ENCODE data around the gene EXT2.

DNA sequence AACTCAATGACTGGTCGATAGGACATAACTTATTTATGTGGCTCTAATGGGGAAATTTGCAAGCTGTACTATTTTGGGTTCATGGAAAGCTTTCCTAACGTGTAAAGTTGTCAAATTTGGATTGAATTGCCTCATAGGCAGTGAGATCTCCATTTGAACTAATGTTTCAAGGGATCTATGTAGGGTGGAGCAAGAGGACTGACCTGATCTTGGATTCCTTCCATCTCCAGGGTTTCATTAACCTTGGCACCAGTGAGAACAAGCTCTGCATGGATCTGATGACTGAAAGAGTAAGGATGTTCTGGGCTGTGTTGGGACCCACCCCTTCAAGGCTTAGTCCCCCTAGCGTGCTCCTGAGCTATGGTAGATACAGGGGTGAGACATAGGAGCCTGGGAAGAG is 45.6 kb upstream of the EXT2 start:
- TF ChIP-seq, protein P1, sequence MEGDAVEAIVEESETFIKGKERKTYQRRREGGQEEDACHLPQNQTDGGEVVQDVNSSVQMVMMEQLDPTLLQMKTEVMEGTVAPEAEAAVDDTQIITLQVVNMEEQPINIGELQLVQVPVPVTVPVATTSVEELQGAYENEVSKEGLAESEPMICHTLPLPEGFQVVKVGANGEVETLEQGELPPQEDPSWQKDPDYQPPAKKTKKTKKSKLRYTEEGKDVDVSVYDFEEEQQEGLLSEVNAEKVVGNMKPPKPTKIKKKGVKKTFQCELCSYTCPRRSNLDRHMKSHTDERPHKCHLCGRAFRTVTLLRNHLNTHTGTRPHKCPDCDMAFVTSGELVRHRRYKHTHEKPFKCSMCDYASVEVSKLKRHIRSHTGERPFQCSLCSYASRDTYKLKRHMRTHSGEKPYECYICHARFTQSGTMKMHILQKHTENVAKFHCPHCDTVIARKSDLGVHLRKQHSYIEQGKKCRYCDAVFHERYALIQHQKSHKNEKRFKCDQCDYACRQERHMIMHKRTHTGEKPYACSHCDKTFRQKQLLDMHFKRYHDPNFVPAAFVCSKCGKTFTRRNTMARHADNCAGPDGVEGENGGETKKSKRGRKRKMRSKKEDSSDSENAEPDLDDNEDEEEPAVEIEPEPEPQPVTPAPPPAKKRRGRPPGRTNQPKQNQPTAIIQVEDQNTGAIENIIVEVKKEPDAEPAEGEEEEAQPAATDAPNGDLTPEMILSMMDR (IDR thresholded peaks at IDR 0.05 in 2 of 3, conservative IDR thresholded peaks at IDR 0.05 in 1 of 3; ENCODE audit: borderline replicate concordance in 1 of 3, insufficient read depth in 1 of 3, low read depth in 2 of 3, low read length in 2 of 3), result no peak
- TF ChIP-seq ZNF274 (IDR thresholded peaks at IDR 0.05; ENCODE audit: low read depth, low read length), result no peak
- TF ChIP-seq EZH2 (IDR thresholded peaks at IDR 0.05), result no peak
- no peak for TF ChIP-seq EGR1 (IDR thresholded peaks at IDR 0.05; ENCODE audit: low read depth)
- no peak for TF ChIP-seq POLR2AphosphoS5 (IDR thresholded peaks at IDR 0.05; ENCODE audit: low read depth, low read length)
- TF ChIP-seq EZH2phosphoT487 (IDR thresholded peaks at IDR 0.05; ENCODE audit: borderline replicate concordance), result no peak
- no peak for TF ChIP-seq POLR2A (IDR thresholded peaks at IDR 0.05; ENCODE audit: borderline replicate concordance, extremely low read depth, insufficient read depth, insufficient read length)
- TF ChIP-seq, protein P2, sequence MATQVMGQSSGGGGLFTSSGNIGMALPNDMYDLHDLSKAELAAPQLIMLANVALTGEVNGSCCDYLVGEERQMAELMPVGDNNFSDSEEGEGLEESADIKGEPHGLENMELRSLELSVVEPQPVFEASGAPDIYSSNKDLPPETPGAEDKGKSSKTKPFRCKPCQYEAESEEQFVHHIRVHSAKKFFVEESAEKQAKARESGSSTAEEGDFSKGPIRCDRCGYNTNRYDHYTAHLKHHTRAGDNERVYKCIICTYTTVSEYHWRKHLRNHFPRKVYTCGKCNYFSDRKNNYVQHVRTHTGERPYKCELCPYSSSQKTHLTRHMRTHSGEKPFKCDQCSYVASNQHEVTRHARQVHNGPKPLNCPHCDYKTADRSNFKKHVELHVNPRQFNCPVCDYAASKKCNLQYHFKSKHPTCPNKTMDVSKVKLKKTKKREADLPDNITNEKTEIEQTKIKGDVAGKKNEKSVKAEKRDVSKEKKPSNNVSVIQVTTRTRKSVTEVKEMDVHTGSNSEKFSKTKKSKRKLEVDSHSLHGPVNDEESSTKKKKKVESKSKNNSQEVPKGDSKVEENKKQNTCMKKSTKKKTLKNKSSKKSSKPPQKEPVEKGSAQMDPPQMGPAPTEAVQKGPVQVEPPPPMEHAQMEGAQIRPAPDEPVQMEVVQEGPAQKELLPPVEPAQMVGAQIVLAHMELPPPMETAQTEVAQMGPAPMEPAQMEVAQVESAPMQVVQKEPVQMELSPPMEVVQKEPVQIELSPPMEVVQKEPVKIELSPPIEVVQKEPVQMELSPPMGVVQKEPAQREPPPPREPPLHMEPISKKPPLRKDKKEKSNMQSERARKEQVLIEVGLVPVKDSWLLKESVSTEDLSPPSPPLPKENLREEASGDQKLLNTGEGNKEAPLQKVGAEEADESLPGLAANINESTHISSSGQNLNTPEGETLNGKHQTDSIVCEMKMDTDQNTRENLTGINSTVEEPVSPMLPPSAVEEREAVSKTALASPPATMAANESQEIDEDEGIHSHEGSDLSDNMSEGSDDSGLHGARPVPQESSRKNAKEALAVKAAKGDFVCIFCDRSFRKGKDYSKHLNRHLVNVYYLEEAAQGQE (IDR thresholded peaks at IDR 0.05; ENCODE audit: low read depth), result no peak
- TF ChIP-seq SIN3A (IDR thresholded peaks at IDR 0.05; ENCODE audit: low read depth), result no peak
